Tongue (tissue), 2 donors: Measurements from ENCODE around the gene SIGLEC11. TPM values are rescaled to one million over a fixed set of nuclear protein-coding genes. Genes with fewer than 3 reads are reported as not detected.
"Not testable (repeated sequence)": the region's sequence is repeated elsewhere in the genome, so short reads cannot be mapped to it uniquely, and the experiment has no call there.

Source experiments
- DNase-seq: peaks from one replicate; pipeline ENCODE4 v3.0.0-alpha.2; 2015
- total RNA-seq: library from RNA; depleted of rRNA; stranded (reverse); fragments of >200 nt; gene quantifications from one replicate; pipeline ENCODE4 v1.2.3, GENCODE V29; 2014

The SIGLEC11 gene
- total RNA-seq, 1 donor from 2014 or later, result 0.92 TPM

GRCh38 chr19:49950956-49951526 lies 9.9 kb downstream of the SIGLEC11 start:
- no peak for DNase-seq

GRCh38 chr19:49950590-49950948 lies 10.4 kb downstream of the SIGLEC11 start:
- DNase-seq, result no peak

- no peak for DNase-seq
Observed at GRCh38 chr19:49949742-49950589, 11.0 kb downstream of the SIGLEC11 start.

DNA sequence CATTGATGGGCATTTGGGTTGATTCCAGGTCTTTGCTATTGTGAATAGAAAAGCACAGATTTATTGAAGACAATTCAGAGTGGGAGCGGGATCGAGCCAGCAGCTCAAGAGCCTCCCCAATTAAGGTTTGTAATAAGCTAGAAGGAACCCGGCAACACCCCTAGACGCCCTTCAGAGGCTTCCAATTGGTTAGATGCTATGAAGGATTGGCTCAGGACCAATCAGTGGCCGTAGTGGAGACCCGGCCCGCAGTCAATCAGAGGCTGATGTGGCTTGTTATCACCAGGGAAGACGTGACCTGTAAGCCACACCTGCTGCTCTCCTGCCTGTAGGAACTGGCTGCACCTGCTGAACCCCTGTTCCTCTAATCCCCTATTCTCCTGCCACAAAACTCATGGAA lies 14.6 kb downstream of the SIGLEC11 start:
- no peak for DNase-seq

DNA sequence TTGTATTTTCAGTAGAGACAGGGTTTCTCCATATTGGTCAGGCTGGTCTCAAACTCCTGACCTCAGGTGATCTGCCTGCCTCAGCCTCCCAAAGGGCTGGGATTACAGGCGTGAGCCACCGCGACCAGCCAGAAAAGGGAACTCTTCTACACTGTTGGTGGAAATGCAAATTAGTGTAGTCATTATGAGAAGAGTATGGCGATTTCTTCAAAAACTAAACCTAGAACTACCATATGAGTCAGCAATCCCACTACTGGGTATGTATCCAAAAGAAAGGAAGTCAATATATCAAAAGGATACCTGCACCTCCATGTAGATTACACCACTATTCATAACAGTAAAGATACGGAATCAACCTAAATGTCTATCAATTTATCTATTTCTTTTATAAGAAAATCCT lies 16.4 kb downstream of the SIGLEC11 start:
- DNase-seq, result not testable (repeated sequence)

DNA sequence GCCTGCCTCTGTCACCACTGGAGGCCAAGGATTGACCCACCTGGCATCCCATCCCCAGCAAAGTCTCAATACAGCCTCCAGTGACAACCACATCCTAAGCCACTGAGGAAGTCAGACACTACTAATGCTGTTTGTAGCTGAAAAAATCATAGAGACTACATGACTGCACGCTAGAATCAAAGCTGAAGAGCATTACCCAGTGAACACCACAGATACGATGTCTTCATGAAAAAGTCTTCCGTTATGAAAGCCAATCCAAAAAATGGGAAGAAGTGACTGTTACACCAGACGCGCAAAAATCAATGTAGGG lies 20.5 kb downstream of the SIGLEC11 start:
- no peak for DNase-seq

- no peak for DNase-seq
Observed at GRCh38 chr19:49939721-49940481, 21.1 kb downstream of the SIGLEC11 start.

- DNase-seq, result no peak
Observed at GRCh38 chr19:49938662-49939061, 22.3 kb downstream of the SIGLEC11 start.

DNA sequence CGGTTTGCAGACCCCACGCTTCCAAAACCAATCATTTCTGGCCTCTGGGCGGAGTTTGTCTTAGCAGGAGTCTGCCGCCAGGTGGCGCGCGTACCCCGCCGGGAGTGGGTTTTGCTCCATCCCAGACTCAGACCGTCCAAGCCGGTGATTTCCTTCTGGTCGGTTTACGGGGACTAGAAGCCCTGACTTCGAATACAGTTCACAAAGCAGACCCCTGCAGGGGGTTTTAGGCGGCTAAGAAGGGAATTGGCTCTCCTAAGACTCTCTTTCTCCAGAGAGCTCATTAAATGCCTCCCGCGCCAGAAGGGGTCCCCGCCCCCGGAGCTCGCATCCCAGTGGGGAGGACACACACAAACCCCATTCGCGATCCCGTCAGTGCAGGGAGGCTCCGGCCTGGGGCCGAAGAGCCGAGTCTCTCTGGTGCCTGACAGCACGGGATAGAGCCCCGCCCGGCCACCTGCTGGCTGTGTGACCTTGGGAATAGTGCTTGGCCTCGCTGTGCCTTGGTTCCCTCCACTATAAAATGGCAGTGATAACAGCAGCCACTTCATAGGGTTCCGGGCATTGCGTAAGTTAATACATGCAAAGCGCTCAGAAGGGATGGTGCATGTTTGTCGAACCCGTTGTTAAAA lies 23.1 kb downstream of the SIGLEC11 start:
- DNase-seq, result peak; percentile 90

GRCh38 chr19:49936549-49936948 lies 24.4 kb downstream of the SIGLEC11 start:
- DNase-seq, result no peak

GRCh38 chr19:49933643-49934042 lies 27.3 kb downstream of the SIGLEC11 start:
- no peak for DNase-seq

DNA sequence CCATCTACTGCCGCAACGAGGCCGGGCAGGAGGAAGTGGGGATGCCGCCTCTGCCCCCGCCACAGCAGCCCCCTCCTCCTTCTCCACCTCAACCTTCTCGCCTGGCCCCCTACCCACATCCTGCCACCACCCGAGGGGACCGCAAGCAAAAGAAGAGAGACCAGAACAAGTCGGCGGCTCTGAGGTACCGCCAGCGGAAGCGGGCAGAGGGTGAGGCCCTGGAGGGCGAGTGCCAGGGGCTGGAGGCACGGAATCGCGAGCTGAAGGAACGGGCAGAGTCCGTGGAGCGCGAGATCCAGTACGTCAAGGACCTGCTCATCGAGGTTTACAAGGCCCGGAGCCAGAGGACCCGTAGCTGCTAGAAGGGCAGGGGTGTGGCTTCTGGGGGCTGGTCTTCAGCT lies 28.2 kb downstream of the SIGLEC11 start:
- DNase-seq, result no peak

GRCh38 chr19:49932041-49932451 lies 28.9 kb downstream of the SIGLEC11 start:
- DNase-seq, result no peak

DNA sequence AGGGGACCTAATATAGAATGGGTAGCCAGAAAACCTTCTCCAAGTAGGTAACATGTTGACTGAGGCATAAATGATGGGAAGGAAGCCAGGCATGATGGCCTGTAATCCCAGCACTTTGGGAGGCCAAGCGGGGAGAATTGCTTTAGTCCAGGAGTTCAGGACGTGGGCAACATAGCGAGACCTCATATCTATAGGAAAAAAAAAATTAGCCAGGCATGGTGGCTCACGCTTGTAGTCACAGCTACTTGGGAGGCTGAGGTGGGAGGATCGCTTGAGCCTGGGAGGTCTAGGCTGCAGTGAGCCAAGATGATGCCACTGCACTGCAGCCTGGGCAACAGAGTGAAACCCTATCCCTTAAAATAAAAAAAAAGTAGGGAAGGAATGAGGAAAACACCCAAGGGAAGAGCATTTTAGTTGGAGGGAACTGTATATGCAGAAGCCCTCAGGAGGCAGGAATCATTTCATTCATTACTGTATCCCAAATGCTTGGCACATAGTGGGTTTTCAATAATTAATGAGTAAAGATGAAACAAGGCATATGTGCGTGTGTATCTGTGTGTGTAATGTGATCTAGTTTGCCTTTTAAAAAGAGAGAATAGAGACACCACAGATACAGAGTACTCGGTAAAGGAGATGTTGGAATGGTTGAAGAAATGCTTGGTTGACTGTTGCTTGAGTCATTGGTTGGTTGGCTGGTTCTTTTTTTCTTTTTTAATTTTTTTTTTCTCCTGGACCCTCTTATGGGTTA lies 29.5 kb downstream of the SIGLEC11 start:
- no peak for DNase-seq

GRCh38 chr19:49930483-49931011 lies 30.4 kb downstream of the SIGLEC11 start:
- DNase-seq, result no peak

GRCh38 chr19:49929611-49930482 lies 31.1 kb downstream of the SIGLEC11 start:
- peak; percentile 97 for DNase-seq

GRCh38 chr19:49929121-49929610 lies 31.8 kb downstream of the SIGLEC11 start, which contains the start of the genes ATF5 and NUP62:
TSS of gene ATF5 (plus strand) at chr19:49929205. CDS start at chr19:49930851, 1,646 bp downstream.
TSS of gene NUP62 (minus strand) at chr19:49929504. CDS start at chr19:49909807, 19,697 bp downstream.
- DNase-seq, result peak; percentile 98

- DNase-seq, result peak; percentile 52
Observed at GRCh38 chr19:49927526-49928264, 33.3 kb downstream of the SIGLEC11 start.

- DNase-seq, result no peak
Observed at GRCh38 chr19:49926515-49926914, 34.5 kb downstream of the SIGLEC11 start.

- DNase-seq, result no peak
Observed at GRCh38 chr19:49925486-49925885, 35.5 kb downstream of the SIGLEC11 start.
